ENCODE results near the gene TAS2R40. TPM values are rescaled to one million over a fixed set of nuclear protein-coding genes. Genes with fewer than 3 reads are reported as not detected.
A peak's percentile ranks its signal among the peaks of the same experiment; 100 is the strongest.
"Not testable (repeated sequence)": the region's sequence is repeated elsewhere in the genome, so short reads cannot be mapped to it uniquely, and the experiment has no call there.

Gene TAS2R40
- 0.72 TPM for total RNA-seq (ENCODE audit: insufficient read depth, low replicate concordance)

- no peak for DNase-seq (ENCODE audit: low spot score)
Measured at GRCh38 chr7:143221737-143222136, at the start of gene TAS2R40. TSS of gene TAS2R40 (plus strand) at chr7:143222037. CDS start at chr7:143222079, 42 bp downstream.

- no peak for DNase-seq (ENCODE audit: low spot score)
Measured at GRCh38 chr7:143172354-143172753, 49.5 kb upstream of the TAS2R40 start.

GRCh38 chr7:143176128-143176527, 45.7 kb upstream of the TAS2R40 start:
- DNase-seq (ENCODE audit: low spot score): no peak

- DNase-seq (ENCODE audit: low spot score): no peak
Measured at GRCh38 chr7:143177374-143178119, 44.3 kb upstream of the TAS2R40 start.

- not testable (repeated sequence) for DNase-seq (ENCODE audit: low spot score)
Measured at GRCh38 chr7:143180771-143181170, 41.1 kb upstream of the TAS2R40 start.

- DNase-seq (ENCODE audit: low spot score): no peak
Measured at GRCh38 chr7:143181349-143181748, 40.5 kb upstream of the TAS2R40 start.

- no peak for DNase-seq (ENCODE audit: low spot score)
Measured at GRCh38 chr7:143183024-143183423, 38.8 kb upstream of the TAS2R40 start, which contains the start of gene TAS2R39. TSS of gene TAS2R39 (plus strand) at chr7:143183419. CDS start at chr7:143183419, 0 bp downstream.

- DNase-seq (ENCODE audit: low spot score): no peak
Measured at GRCh38 chr7:143185551-143185950, 36.3 kb upstream of the TAS2R40 start.

GRCh38 chr7:143188994-143189393, 32.8 kb upstream of the TAS2R40 start:
- DNase-seq (ENCODE audit: low spot score): no peak

- no peak for DNase-seq (ENCODE audit: low spot score)
Measured at GRCh38 chr7:143193880-143194279, 28.0 kb upstream of the TAS2R40 start.

GRCh38 chr7:143199040-143199439, 22.8 kb upstream of the TAS2R40 start:
- no peak for DNase-seq (ENCODE audit: low spot score)

- DNase-seq (ENCODE audit: low spot score): no peak
Measured at GRCh38 chr7:143202161-143202560, 19.7 kb upstream of the TAS2R40 start.

- DNase-seq (ENCODE audit: low spot score): no peak
Measured at GRCh38 chr7:143203386-143203785, 18.5 kb upstream of the TAS2R40 start.

- peak; percentile 42 for DNase-seq (ENCODE audit: low spot score)
Measured at GRCh38 chr7:143205560-143206293, 16.1 kb upstream of the TAS2R40 start.

GRCh38 chr7:143210541-143210940, 11.3 kb upstream of the TAS2R40 start:
- no peak for DNase-seq (ENCODE audit: low spot score)

GRCh38 chr7:143213478-143213877, 8.4 kb upstream of the TAS2R40 start:
- not testable (repeated sequence) for DNase-seq (ENCODE audit: low spot score)

GRCh38 chr7:143214789-143215679, 6.8 kb upstream of the TAS2R40 start:
- peak; percentile 82 for DNase-seq (ENCODE audit: low spot score)

GRCh38 chr7:143216151-143216550, 5.7 kb upstream of the TAS2R40 start:
- DNase-seq (ENCODE audit: low spot score): no peak

GRCh38 chr7:143216686-143217085, 5.2 kb upstream of the TAS2R40 start:
- no peak for DNase-seq (ENCODE audit: low spot score)

GRCh38 chr7:143217806-143218205, 4.0 kb upstream of the TAS2R40 start:
- DNase-seq (ENCODE audit: low spot score): no peak

GRCh38 chr7:143221286-143221685, 551 bp upstream of the TAS2R40 start:
- DNase-seq (ENCODE audit: low spot score): no peak

GRCh38 chr7:143222782-143223181, 945 bp downstream of the TAS2R40 start:
- no peak for DNase-seq (ENCODE audit: low spot score)

All from umbilical cord (tissue), 2 donors.